ENCODE results near the gene THEM4. TPM values are rescaled to one million over a fixed set of nuclear protein-coding genes. Genes with fewer than 3 reads are reported as not detected.

THEM4 gene
- total and polyA plus RNA-seq, 2 of the 8 experiments (the other 6 are each of a cell fraction or from before 2014, with no cell fraction given): 9.9 to 11.2 TPM

GRCh38 chr1:151843398-151843797, 65.9 kb downstream of the THEM4 start:
- Histone ChIP-seq H4K8ac (ENCODE audit: extremely low read depth, insufficient read depth, low read length) (no peak overlapping the region), H2AFZ (ENCODE audit: low read length) (no peak overlapping the region), H3K27ac (ENCODE audit: low read depth, low read length) (no peak overlapping the region), H3K79me1 (ENCODE audit: low read depth, low read length) (no peaks in the 10 kb centered on the region), H2BK12ac (ENCODE audit: low read depth, low read length) (no peak overlapping the region), H3K4me1 (replicated peaks in 1 of 4; ENCODE audit: control insufficient read depth in 3 of 4, insufficient read depth in 4 of 4, low read length in 3 of 4) (peaks cover 12 to 16% (median 14%) of the 10 kb centered on the region in 4 experiments), H3K4me3 (ENCODE audit: extremely low read depth in 1 of 4, insufficient read depth in 2 of 4, low read depth in 3 of 4, low read length in 4 of 4) (no peak overlapping the region), H2BK20ac (ENCODE audit: low read length) (no peak overlapping the region), H2BK120ac (replicated peaks; ENCODE audit: low read depth, low read length) (no peak overlapping the region), H3K9ac (replicated peaks in 1 of 4; ENCODE audit: extremely low read depth in 1 of 4, low read depth in 3 of 4, low read length in 3 of 4) (no peak overlapping the region), H3K36me3 (ENCODE audit: control insufficient read depth in 2 of 4, insufficient read depth in 4 of 4, low read length in 3 of 4) (no peaks in the 10 kb centered on the region), H2BK5ac (ENCODE audit: low read depth, low read length) (no peak overlapping the region), H3K4ac (replicated peaks; ENCODE audit: insufficient read length, low read depth, low read length) (no peak overlapping the region), H2BK15ac (ENCODE audit: low read length) (no peak overlapping the region), H3K18ac (ENCODE audit: extremely low read depth, low read length) (no peak overlapping the region), H3K79me2 (ENCODE audit: control insufficient read depth in 1 of 2, insufficient read depth in 2 of 2, low read length in 2 of 2) (no peaks in the 10 kb centered on the region), H3K9me3 (ENCODE audit: insufficient read depth in 2 of 2, low read depth in 1 of 2, low read length in 1 of 2) (no peaks in the 10 kb centered on the region), H3K23me2 (ENCODE audit: low read depth, low read length) (peaks cover 21% of the 10 kb centered on the region), H4K91ac (replicated peaks; ENCODE audit: insufficient read length, low read length) (no peak overlapping the region), H4K20me1 (replicated peaks in 1 of 2; ENCODE audit: control insufficient read depth in 1 of 2, insufficient read depth in 2 of 2, low read length in 2 of 2) (no peaks in the 10 kb centered on the region), H3K56ac (replicated peaks; ENCODE audit: insufficient read length, low read depth, low read length) (no peak overlapping the region), H3K23ac (ENCODE audit: insufficient read length) (no peak overlapping the region), H2AK5ac (ENCODE audit: low read depth, low read length) (no peak overlapping the region), H3K4me2 (ENCODE audit: insufficient read depth in 1 of 2, low read depth in 2 of 2, low read length in 2 of 2) (no peak overlapping the region), H3K27me3 (replicated peaks in 1 of 4; ENCODE audit: control insufficient read depth in 3 of 4, extremely low read depth in 1 of 4, insufficient read depth in 3 of 4, low read length in 3 of 4) (peaks cover 0 to 7% (median 5%) of the 10 kb centered on the region in 4 experiments; a peak in 5 of 7 replicates), H4K5ac (ENCODE audit: insufficient read length, low read depth, low read length) (no peak overlapping the region), H3K14ac (ENCODE audit: insufficient read length) (no peak overlapping the region)
- 79% methylated on average over 2 of the region's 2 CpGs; no CpG with 5 or more reads in 1 of the 2 experiments for WGBS, 2 experiments (ENCODE audit: extremely low coverage in 1 of 2, insufficient coverage in 1 of 2, insufficient read length in 1 of 2, insufficient replicate concordance in 2 of 2, low coverage in 1 of 2, low lambda C conversion rate in 2 of 2, missing lambda C conversion rate in 1 of 2)
- ChIA-PET POLR2A (ENCODE audit: partially characterized antibody) (no interaction called here), CTCF (ENCODE audit: partially characterized antibody) (interaction anchor here (0.6 to 1.2 kb wide), 3 partner anchors 119 to 1615 kb away, joined by 3 to 4 read pairs (median 3); no protein-coding TSS in a partner anchor)
- no peak for FAIRE-seq
- no peak for DNase-seq (ENCODE audit: low read depth in 1 of 2, low spot score in 2 of 2)
- TF ChIP-seq ATF3 (IDR thresholded peaks at IDR 0.05; ENCODE audit: insufficient read depth, low read depth, low read length): no peak
- TF ChIP-seq E2F6 (IDR thresholded peaks at IDR 0.05): no peak
- no peak for TF ChIP-seq JUND (IDR thresholded peaks at IDR 0.05; ENCODE audit: low read length)
- TF ChIP-seq CTCF (IDR thresholded peaks at IDR 0.05; ENCODE audit: control extremely low read depth in 1 of 3, insufficient read depth in 1 of 3, low read depth in 1 of 3, low read length in 3 of 3): no peak
- TF ChIP-seq POLR2AphosphoS5 (IDR thresholded peaks at IDR 0.05; ENCODE audit: low read depth, low read length): no peak
- no peak for TF ChIP-seq SAP30 (IDR thresholded peaks at IDR 0.05; ENCODE audit: insufficient read depth, insufficient replicate concordance, low read length)
- no peak for TF ChIP-seq RBBP5 (IDR thresholded peaks at IDR 0.05; ENCODE audit: borderline replicate concordance, low read depth, low read length)
- no peak for TF ChIP-seq EGR1 (IDR thresholded peaks at IDR 0.05; ENCODE audit: borderline replicate concordance, low read depth, low read length)
- TF ChIP-seq BCL11A (IDR thresholded peaks at IDR 0.05; ENCODE audit: low read depth in 2 of 2, low read length in 2 of 2): no peak
- TF ChIP-seq GABPA (IDR thresholded peaks at IDR 0.05; ENCODE audit: borderline replicate concordance, insufficient read depth, low read length): no peak
